Neural cell (in vitro differentiated cells): ENCODE data around the gene AFF3.

ENCODE experiments used
- EP300 ChIP-seq: fragments of 450-650 bp; conservative IDR thresholded peaks from 2 replicates; pipeline ENCODE4 v1.6.1; 2014; ENCODE audit warnings: antibody characterized with exemption, mild to moderate bottlenecking, moderate library complexity; ENCODE audit not compliant: poor library complexity, severe bottlenecking
- EZH2 ChIP-seq: fragments of 200-600, 300-800 bp; shearing (Covaris generic), sonication (generic); IDR thresholded peaks from 2 replicates; pipeline ENCODE4 v1.6.1; 2014; ENCODE audit warnings: antibody characterized with exemption, low read length, borderline replicate concordance, mild to moderate bottlenecking; ENCODE audit not compliant: insufficient read depth, poor library complexity, severe bottlenecking
- MXI1 ChIP-seq: fragments of 450-650 bp; conservative IDR thresholded peaks from 2 replicates; pipeline ENCODE4 v1.6.1; 2014; ENCODE audit warnings: antibody characterized with exemption, mild to moderate bottlenecking; ENCODE audit not compliant: poor library complexity, severe bottlenecking
- POLR2AphosphoS5 ChIP-seq: IDR thresholded peaks from 2 replicates; pipeline ENCODE4 v1.6.1; 2012
- RAD21 ChIP-seq: fragments of 450-650 bp; conservative IDR thresholded peaks from 2 replicates; pipeline ENCODE4 v1.6.1; 2014; ENCODE audit warnings: antibody characterized with exemption, mild to moderate bottlenecking, moderate library complexity
- SMC3 ChIP-seq: fragments of 450-650 bp; conservative IDR thresholded peaks from 2 replicates; pipeline ENCODE4 v1.6.1; 2014; ENCODE audit warnings: antibody characterized with exemption, mild to moderate bottlenecking, moderate library complexity; ENCODE audit not compliant: poor library complexity
- TAF1 ChIP-seq: IDR thresholded peaks from 2 replicates; pipeline ENCODE4 v1.6.1; 2012; ENCODE audit warnings: low read depth
- TF ChIP-seq, protein P1 (sequence below): fragments of 450-650 bp; IDR thresholded peaks from 2 replicates; pipeline ENCODE4 v1.5.1; 2014; ENCODE audit warnings: antibody characterized with exemption, mild to moderate bottlenecking, moderate library complexity; ENCODE audit not compliant: poor library complexity, severe bottlenecking
- TF ChIP-seq, protein P2 (sequence below): IDR thresholded peaks from 2 replicates; pipeline ENCODE4 v1.6.1; 2012; ENCODE audit warnings: borderline replicate concordance

GRCh38 chr2:99806758-99807157 is 335.6 kb downstream of the AFF3 start:
- TF ChIP-seq, protein P1, sequence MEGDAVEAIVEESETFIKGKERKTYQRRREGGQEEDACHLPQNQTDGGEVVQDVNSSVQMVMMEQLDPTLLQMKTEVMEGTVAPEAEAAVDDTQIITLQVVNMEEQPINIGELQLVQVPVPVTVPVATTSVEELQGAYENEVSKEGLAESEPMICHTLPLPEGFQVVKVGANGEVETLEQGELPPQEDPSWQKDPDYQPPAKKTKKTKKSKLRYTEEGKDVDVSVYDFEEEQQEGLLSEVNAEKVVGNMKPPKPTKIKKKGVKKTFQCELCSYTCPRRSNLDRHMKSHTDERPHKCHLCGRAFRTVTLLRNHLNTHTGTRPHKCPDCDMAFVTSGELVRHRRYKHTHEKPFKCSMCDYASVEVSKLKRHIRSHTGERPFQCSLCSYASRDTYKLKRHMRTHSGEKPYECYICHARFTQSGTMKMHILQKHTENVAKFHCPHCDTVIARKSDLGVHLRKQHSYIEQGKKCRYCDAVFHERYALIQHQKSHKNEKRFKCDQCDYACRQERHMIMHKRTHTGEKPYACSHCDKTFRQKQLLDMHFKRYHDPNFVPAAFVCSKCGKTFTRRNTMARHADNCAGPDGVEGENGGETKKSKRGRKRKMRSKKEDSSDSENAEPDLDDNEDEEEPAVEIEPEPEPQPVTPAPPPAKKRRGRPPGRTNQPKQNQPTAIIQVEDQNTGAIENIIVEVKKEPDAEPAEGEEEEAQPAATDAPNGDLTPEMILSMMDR, result no peak
- no peak for TF ChIP-seq POLR2AphosphoS5
- no peak for TF ChIP-seq EP300
- TF ChIP-seq TAF1, result no peak
- TF ChIP-seq EZH2, result no peak
- no peak for TF ChIP-seq SMC3
- TF ChIP-seq, protein P2, sequence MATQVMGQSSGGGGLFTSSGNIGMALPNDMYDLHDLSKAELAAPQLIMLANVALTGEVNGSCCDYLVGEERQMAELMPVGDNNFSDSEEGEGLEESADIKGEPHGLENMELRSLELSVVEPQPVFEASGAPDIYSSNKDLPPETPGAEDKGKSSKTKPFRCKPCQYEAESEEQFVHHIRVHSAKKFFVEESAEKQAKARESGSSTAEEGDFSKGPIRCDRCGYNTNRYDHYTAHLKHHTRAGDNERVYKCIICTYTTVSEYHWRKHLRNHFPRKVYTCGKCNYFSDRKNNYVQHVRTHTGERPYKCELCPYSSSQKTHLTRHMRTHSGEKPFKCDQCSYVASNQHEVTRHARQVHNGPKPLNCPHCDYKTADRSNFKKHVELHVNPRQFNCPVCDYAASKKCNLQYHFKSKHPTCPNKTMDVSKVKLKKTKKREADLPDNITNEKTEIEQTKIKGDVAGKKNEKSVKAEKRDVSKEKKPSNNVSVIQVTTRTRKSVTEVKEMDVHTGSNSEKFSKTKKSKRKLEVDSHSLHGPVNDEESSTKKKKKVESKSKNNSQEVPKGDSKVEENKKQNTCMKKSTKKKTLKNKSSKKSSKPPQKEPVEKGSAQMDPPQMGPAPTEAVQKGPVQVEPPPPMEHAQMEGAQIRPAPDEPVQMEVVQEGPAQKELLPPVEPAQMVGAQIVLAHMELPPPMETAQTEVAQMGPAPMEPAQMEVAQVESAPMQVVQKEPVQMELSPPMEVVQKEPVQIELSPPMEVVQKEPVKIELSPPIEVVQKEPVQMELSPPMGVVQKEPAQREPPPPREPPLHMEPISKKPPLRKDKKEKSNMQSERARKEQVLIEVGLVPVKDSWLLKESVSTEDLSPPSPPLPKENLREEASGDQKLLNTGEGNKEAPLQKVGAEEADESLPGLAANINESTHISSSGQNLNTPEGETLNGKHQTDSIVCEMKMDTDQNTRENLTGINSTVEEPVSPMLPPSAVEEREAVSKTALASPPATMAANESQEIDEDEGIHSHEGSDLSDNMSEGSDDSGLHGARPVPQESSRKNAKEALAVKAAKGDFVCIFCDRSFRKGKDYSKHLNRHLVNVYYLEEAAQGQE, result no peak
- TF ChIP-seq MXI1, result no peak
- no peak for TF ChIP-seq RAD21
